K562 (cell line): ENCODE results near the gene WDR88.

Experiments used
- EZH2 ChIP-seq: IDR thresholded peaks from 2 replicates; pipeline ENCODE4 v1.6.1; 2012; ENCODE audit warnings: low read depth, mild to moderate bottlenecking, inconsistent platforms, low read length, borderline replicate concordance
- GABPA ChIP-seq: fragments of 200-800 bp; sonication (Bioruptor generic); conservative IDR thresholded peaks from 2 replicates; pipeline ENCODE4 v1.6.1; 2016; ENCODE audit warnings: low read depth, missing genetic modification characterization, missing compliant biosample characterization
- MYC ChIP-seq, 2 experiments: fragments of 250-450 bp in 1 of 2; sonication (Bioruptor Pico) in 1 of 2; IDR thresholded peaks; 2 replicates each; pipeline versions ENCODE4 v1.5.1 to v1.6.1; 2012 to 2021; ENCODE audit warnings: low read depth in 2 of 2, borderline replicate concordance in 1 of 2, improper control_type of control experiment in 1 of 2, low read length in 1 of 2, mild to moderate bottlenecking in 1 of 2, moderate library complexity in 1 of 2
- RFX5 ChIP-seq: IDR thresholded peaks from 2 replicates; pipeline ENCODE4 v1.6.1; 2011; ENCODE audit warnings: low read depth, mild to moderate bottlenecking, improper control_type of control experiment, low read length
- ZNF121 ChIP-seq: sonication (generic); formaldehyde crosslinking; conservative IDR thresholded peaks from 2 replicates; pipeline ENCODE4 v1.8.0; 2022; ENCODE audit warnings: missing genetic modification reagents
- ZNF232 ChIP-seq: sonication (generic); formaldehyde crosslinking; IDR thresholded peaks from 2 replicates; pipeline ENCODE4 v1.8.0; 2022; ENCODE audit warnings: mild to moderate bottlenecking, missing genetic modification reagents
- TF ChIP-seq, protein P1 (sequence below), 3 experiments: IDR thresholded peaks in 2 of 3; conservative IDR thresholded peaks in 1 of 3; 2 replicates each; pipeline ENCODE4 v1.5.1; 2011 to 2012; ENCODE audit warnings: low read length in 3 of 3, mild to moderate bottlenecking in 3 of 3, control low read depth in 2 of 3, improper control_type of control experiment in 1 of 3, inconsistent platforms in 1 of 3, low read depth in 1 of 3, mixed read lengths in 1 of 3, moderate library complexity in 1 of 3; ENCODE audit not compliant: insufficient read depth in 2 of 3
- TF ChIP-seq, protein P2 (sequence below): IDR thresholded peaks from 2 replicates; pipeline ENCODE4 v1.6.1; 2016; ENCODE audit warnings: missing genetic modification characterization, missing compliant biosample characterization

DNA sequence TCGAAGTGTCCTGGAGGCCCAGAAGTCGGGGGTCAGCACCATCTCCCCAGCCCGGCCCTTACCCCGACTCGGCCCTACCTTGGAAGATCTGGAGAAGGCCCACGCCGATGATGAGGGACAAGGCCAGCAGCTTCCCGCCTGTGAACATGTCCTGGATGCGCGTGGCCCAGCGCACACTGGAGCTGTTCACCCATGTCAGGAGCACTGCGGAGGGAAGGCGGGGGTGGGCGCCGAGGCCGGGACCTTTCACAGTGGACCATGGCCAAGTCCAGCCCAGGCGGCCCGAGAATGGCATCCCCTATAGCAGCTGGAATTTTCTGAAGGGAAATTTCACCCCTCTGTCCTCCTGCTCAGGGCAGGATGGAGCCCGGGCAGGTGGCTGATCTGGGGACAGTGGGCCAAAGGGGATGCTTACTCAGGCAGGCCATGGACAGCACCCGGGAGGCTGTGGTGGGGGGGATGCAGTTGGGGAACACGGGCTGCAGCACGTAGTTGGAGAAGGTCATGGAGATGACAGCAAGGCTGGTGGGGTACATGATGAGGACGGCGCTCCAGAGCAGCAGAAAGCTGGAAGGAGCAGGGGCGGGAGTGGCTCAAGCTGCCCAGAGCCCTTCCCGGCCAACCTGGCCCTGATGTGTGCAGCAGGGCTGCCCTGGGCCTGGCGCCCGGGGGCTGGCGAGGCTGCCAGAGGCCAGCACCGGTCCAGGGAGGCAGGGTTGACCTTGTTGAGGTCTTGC, 80.7 kb downstream of the WDR88 start:
- TF ChIP-seq RFX5, result no peak
- no peak for TF ChIP-seq GABPA (tag)
- TF ChIP-seq MYC (IDR thresholded peaks at IDR 0.05; ENCODE audit: low read depth, low read length), result no peak
- no peak for TF ChIP-seq MYC (CRISPR knock-in tag; IDR thresholded peaks at IDR 0.05; ENCODE audit: borderline replicate concordance, low read depth)
- no peak for TF ChIP-seq EZH2
- TF ChIP-seq, protein P1, sequence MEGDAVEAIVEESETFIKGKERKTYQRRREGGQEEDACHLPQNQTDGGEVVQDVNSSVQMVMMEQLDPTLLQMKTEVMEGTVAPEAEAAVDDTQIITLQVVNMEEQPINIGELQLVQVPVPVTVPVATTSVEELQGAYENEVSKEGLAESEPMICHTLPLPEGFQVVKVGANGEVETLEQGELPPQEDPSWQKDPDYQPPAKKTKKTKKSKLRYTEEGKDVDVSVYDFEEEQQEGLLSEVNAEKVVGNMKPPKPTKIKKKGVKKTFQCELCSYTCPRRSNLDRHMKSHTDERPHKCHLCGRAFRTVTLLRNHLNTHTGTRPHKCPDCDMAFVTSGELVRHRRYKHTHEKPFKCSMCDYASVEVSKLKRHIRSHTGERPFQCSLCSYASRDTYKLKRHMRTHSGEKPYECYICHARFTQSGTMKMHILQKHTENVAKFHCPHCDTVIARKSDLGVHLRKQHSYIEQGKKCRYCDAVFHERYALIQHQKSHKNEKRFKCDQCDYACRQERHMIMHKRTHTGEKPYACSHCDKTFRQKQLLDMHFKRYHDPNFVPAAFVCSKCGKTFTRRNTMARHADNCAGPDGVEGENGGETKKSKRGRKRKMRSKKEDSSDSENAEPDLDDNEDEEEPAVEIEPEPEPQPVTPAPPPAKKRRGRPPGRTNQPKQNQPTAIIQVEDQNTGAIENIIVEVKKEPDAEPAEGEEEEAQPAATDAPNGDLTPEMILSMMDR (IDR thresholded peaks at IDR 0.05 in 2 of 3, conservative IDR thresholded peaks at IDR 0.05 in 1 of 3; ENCODE audit: insufficient read depth in 2 of 3, low read depth in 1 of 3, low read length in 3 of 3), result no peak
- TF ChIP-seq, protein P2, sequence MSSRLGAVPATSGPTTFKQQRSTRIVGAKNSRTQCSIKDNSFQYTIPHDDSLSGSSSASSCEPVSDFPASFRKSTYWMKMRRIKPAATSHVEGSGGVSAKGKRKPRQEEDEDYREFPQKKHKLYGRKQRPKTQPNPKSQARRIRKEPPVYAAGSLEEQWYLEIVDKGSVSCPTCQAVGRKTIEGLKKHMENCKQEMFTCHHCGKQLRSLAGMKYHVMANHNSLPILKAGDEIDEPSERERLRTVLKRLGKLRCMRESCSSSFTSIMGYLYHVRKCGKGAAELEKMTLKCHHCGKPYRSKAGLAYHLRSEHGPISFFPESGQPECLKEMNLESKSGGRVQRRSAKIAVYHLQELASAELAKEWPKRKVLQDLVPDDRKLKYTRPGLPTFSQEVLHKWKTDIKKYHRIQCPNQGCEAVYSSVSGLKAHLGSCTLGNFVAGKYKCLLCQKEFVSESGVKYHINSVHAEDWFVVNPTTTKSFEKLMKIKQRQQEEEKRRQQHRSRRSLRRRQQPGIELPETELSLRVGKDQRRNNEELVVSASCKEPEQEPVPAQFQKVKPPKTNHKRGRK (tag), result no peak
- no peak for TF ChIP-seq ZNF232 (CRISPR knock-in tag)
- no peak for TF ChIP-seq ZNF121
